ENCODE measurements around the gene UBQLN2.

DNA sequence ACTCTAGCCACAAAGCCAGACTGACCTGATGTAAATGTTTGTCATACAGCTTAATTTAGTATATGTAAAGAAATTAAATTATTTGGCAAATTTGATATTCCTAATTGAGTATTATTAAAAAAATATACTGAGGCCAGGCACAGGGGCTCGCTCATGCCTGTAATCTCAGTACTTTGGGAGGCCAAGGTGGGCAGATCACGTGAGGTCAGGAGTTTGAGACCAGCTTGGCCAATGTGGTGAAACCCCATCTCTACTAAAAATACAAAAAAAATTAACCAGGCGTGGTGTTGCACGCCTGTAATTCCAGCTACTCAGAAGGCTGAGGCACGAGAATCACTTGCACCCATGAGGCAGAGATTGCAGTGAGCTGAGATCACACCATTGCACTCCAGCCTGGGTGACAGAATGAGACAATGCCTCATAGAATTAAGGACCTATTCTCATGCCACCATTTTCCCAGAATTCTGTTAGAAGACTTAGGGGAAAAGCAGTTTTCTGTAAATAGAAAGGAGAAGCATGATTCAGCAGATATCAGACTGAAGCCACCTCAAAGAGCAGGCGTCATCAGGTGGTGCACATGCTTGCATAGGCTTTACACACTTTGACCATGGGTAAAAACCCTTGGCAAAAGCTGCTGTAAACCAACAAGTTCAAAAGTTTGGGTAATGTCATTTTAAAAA, 6.1 kb downstream of the UBQLN2 start:
- TF ChIP-seq, protein P1, sequence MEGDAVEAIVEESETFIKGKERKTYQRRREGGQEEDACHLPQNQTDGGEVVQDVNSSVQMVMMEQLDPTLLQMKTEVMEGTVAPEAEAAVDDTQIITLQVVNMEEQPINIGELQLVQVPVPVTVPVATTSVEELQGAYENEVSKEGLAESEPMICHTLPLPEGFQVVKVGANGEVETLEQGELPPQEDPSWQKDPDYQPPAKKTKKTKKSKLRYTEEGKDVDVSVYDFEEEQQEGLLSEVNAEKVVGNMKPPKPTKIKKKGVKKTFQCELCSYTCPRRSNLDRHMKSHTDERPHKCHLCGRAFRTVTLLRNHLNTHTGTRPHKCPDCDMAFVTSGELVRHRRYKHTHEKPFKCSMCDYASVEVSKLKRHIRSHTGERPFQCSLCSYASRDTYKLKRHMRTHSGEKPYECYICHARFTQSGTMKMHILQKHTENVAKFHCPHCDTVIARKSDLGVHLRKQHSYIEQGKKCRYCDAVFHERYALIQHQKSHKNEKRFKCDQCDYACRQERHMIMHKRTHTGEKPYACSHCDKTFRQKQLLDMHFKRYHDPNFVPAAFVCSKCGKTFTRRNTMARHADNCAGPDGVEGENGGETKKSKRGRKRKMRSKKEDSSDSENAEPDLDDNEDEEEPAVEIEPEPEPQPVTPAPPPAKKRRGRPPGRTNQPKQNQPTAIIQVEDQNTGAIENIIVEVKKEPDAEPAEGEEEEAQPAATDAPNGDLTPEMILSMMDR (IDR thresholded peaks at IDR 0.05) = no peak
- no peak for TF ChIP-seq POLR2A (IDR thresholded peaks at IDR 0.05)

Data from stomach (tissue), 4 donors.